ENCODE data around the gene KCNJ4.

DNA sequence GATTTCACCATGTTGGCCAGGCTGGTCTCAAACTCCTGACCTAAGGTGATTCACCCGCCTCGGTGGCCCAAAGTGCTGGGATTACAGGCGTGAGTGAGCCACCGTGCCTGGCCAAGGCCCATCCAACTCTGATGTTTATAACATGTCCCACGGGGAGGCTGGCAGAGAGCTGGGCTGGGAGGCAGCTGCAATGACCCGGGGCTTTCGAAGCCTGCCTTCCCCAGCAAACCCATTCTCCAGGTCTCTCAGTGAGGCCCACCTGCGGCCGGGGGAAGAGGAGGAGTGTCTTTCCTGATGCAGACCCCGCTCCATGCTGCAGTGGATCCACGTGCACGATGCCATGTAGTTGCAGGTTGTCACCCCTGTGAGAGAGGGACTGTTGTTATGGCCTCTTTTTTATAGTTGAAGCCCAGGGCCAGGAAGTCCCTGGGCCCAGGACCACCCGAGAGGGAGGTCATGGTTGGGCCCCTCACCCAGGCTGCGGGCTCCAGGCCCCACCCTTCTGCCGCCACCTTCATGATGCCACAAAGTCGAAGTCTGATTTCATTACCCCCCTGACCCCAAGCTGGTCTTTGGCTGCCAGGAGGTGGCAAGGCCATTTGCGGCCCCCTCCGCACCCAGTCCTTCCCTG, 38.3 kb downstream of the KCNJ4 start:
- TF ChIP-seq, protein P1, sequence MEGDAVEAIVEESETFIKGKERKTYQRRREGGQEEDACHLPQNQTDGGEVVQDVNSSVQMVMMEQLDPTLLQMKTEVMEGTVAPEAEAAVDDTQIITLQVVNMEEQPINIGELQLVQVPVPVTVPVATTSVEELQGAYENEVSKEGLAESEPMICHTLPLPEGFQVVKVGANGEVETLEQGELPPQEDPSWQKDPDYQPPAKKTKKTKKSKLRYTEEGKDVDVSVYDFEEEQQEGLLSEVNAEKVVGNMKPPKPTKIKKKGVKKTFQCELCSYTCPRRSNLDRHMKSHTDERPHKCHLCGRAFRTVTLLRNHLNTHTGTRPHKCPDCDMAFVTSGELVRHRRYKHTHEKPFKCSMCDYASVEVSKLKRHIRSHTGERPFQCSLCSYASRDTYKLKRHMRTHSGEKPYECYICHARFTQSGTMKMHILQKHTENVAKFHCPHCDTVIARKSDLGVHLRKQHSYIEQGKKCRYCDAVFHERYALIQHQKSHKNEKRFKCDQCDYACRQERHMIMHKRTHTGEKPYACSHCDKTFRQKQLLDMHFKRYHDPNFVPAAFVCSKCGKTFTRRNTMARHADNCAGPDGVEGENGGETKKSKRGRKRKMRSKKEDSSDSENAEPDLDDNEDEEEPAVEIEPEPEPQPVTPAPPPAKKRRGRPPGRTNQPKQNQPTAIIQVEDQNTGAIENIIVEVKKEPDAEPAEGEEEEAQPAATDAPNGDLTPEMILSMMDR (optimal IDR thresholded peaks at IDR 0.05 in 1 of 3, IDR thresholded peaks at IDR 0.05 in 1 of 3, conservative IDR thresholded peaks at IDR 0.05 in 1 of 3; ENCODE audit: extremely low read depth in 1 of 3, insufficient read depth in 2 of 3, low read length in 3 of 3) = no peak
- no peak for TF ChIP-seq EZH2 (IDR thresholded peaks at IDR 0.05; ENCODE audit: low read length)
